Endothelial cell of umbilical vein (primary cell): ENCODE results near the gene GOLPH3L. TPM values are rescaled to one million over a fixed set of nuclear protein-coding genes. Genes with fewer than 3 reads are reported as not detected.

Source experiments
- BruUV-seq: library from RNA; stranded (reverse); fragments of 400-500 nt; replicated peaks from 2 replicates; lab custom pipeline; 2021; lab: Mats Ljungman, UMichigan
- CTCF ChIA-PET: fragments of 300-600, 350-600 bp; sonication (Branson Sonifier 250); formaldehyde crosslinking; loops from one replicate; lab custom pipeline; 2021; ENCODE audit warnings: antibody characterized with exemption, inconsistent platforms; lab: Charles Lee
- POLR2A ChIA-PET: fragments of 300-600, 350-600 bp; sonication (Branson Sonifier 250); formaldehyde crosslinking; loops from one replicate; lab custom pipeline; 2021; ENCODE audit warnings: antibody characterized with exemption, inconsistent platforms; lab: Charles Lee
- DNase-seq: peaks from one replicate; pipeline ENCODE4 v3.0.0-alpha.2; 2011; ENCODE audit warnings: low read depth, low spot score
- FAIRE-seq: peaks from 2 replicates; lab custom pipeline; 2011; peaks lifted over from hg19 to GRCh38; lab: Jason Lieb, UNC
- H2AFZ ChIP-seq: 2 replicates; pipeline ENCODE4 v1.6.0; 2012; ENCODE audit warnings: low read depth, low read length, control low read depth, inconsistent platforms
- H3K27ac ChIP-seq: 2 replicates; pipeline ENCODE4 v1.5.1; 2011; ENCODE audit warnings: low read depth, mild to moderate bottlenecking, control low read depth, low read length, moderate library complexity; ENCODE audit not compliant: insufficient read depth
- H3K27me3 ChIP-seq, 2 experiments: 2 replicates each; pipeline versions ENCODE4 v1.6.0 to v1.6.1; 2011; ENCODE audit warnings: low read length in 2 of 2, mixed read lengths in 1 of 2; ENCODE audit not compliant: control insufficient read depth in 2 of 2, insufficient read depth in 2 of 2
- H3K36me3 ChIP-seq, 2 experiments: 2 replicates in 1 of 2; 3 replicates in 1 of 2; pipeline ENCODE4 v1.5.1; 2011; ENCODE audit warnings: low read length in 2 of 2, mild to moderate bottlenecking in 1 of 2, moderate library complexity in 1 of 2; ENCODE audit not compliant: control insufficient read depth in 2 of 2, insufficient read depth in 2 of 2; ENCODE audit errors: extremely low read depth in 1 of 2
- H3K4me1 ChIP-seq: 3 replicates; pipeline ENCODE4 v1.5.1; 2011; ENCODE audit warnings: mild to moderate bottlenecking, low read length; ENCODE audit not compliant: control insufficient read depth, insufficient read depth; ENCODE audit errors: extremely low read depth
- H3K4me2 ChIP-seq: 2 replicates; pipeline ENCODE4 v1.6.1; 2011; ENCODE audit warnings: low read length, control low read depth, mixed read lengths; ENCODE audit not compliant: insufficient read depth
- H3K4me3 ChIP-seq, 3 experiments: fragments of 200-600 bp in 1 of 3; sonication (generic), shearing (Covaris generic) in 1 of 3; replicated peaks in 1 of 3; 2 replicates each; pipeline ENCODE4 v1.5.1; 2011 to 2016; ENCODE audit warnings: control low read depth in 3 of 3, low read length in 3 of 3, mild to moderate bottlenecking in 2 of 3, inconsistent platforms in 1 of 3, low read depth in 1 of 3, moderate library complexity in 1 of 3; ENCODE audit not compliant: insufficient read depth in 1 of 3
- H3K79me2 ChIP-seq: 2 replicates; pipeline ENCODE4 v1.6.0; 2012; ENCODE audit warnings: low read length, inconsistent platforms; ENCODE audit not compliant: control insufficient read depth, insufficient read depth
- H3K9ac ChIP-seq: replicated peaks from 2 replicates; pipeline ENCODE3; 2011; ENCODE audit warnings: low read length, control low read depth; ENCODE audit not compliant: insufficient read depth; ENCODE audit errors: extremely low read depth
- H3K9me1 ChIP-seq: replicated peaks from 3 replicates; pipeline ENCODE4 v1.6.0; 2011; ENCODE audit warnings: mild to moderate bottlenecking, low read length; ENCODE audit not compliant: control insufficient read depth, insufficient read depth; ENCODE audit errors: extremely low read depth
- H3K9me3 ChIP-seq: replicated peaks from 2 replicates; pipeline ENCODE4 v1.5.1; 2012; ENCODE audit warnings: low read length, inconsistent platforms; ENCODE audit not compliant: control insufficient read depth, insufficient read depth
- H4K20me1 ChIP-seq: replicated peaks from 2 replicates; pipeline ENCODE3; 2011; ENCODE audit warnings: mild to moderate bottlenecking, low read length; ENCODE audit not compliant: control insufficient read depth, insufficient read depth; ENCODE audit errors: extremely low read depth
- CTCF ChIP-seq, 2 donors: IDR thresholded peaks; 1 replicate in 1 of 2; 2 replicates in 1 of 2; pipeline ENCODE4 v1.5.1; 2011; ENCODE audit warnings: low read length in 2 of 2, mild to moderate bottlenecking in 2 of 2, moderate library complexity in 2 of 2, control low read depth in 1 of 2, inconsistent platforms in 1 of 2, low read depth in 1 of 2; ENCODE audit not compliant: insufficient read depth in 1 of 2; ENCODE audit errors: extremely low read depth in 1 of 2
- EZH2 ChIP-seq: IDR thresholded peaks from 2 replicates; pipeline ENCODE4 v1.6.1; 2012; ENCODE audit warnings: borderline replicate concordance, low read depth, mild to moderate bottlenecking, moderate library complexity, low read length, inconsistent platforms; ENCODE audit not compliant: severe bottlenecking
- FOS ChIP-seq: IDR thresholded peaks from 2 replicates; pipeline ENCODE4 v1.6.1; 2011; ENCODE audit warnings: mild to moderate bottlenecking, low read length, moderate library complexity, borderline replicate concordance; ENCODE audit not compliant: insufficient read depth
- GATA2 ChIP-seq: IDR thresholded peaks from 2 replicates; pipeline ENCODE4 v1.7.0; 2011; ENCODE audit warnings: low read depth, mild to moderate bottlenecking, moderate library complexity, mixed read lengths, low read length; ENCODE audit not compliant: insufficient read length, insufficient read depth
- JUN ChIP-seq: IDR thresholded peaks from 2 replicates; pipeline ENCODE4 v1.6.1; 2011; ENCODE audit warnings: borderline replicate concordance, low read depth; ENCODE audit not compliant: insufficient read length, insufficient read depth
- MAX ChIP-seq: IDR thresholded peaks from 2 replicates; pipeline ENCODE4 v1.6.1; 2011; ENCODE audit not compliant: insufficient read depth, insufficient read length
- MYC ChIP-seq: IDR thresholded peaks from one replicate; pipeline ENCODE4 v1.6.1; 2011; ENCODE audit warnings: mild to moderate bottlenecking, low read depth, low read length
- POLR2A ChIP-seq: IDR thresholded peaks from 2 replicates; pipeline ENCODE4 v1.6.1; 2012; ENCODE audit warnings: low read depth, mild to moderate bottlenecking, control low read depth, low read length
- POLR2AphosphoS5 ChIP-seq: IDR thresholded peaks from 2 replicates; pipeline ENCODE4 v1.6.1; 2012; ENCODE audit warnings: low read depth, mild to moderate bottlenecking, control low read depth, low read length, moderate library complexity; ENCODE audit not compliant: insufficient read depth
- dilution Hi-C: fragments of 300-500 bp; cut with MboI; formaldehyde crosslinking; loops from one replicate; pipeline ENCODE4 v1.15.0; 2019; ENCODE audit warnings: low sequenced_read_pairs; ENCODE audit not compliant: extremely low pct_ligation_motif_present
- intact Hi-C: fragments of 100-400 bp; cut with micrococcal nuclease; formaldehyde crosslinking; loops from one replicate; pipeline ENCODE4 v1.10.0; 2022
- polyA plus RNA-seq, 4 experiments: library from polyadenylated mRNA; depleted of rRNA in 3 of 4; stranded (reverse) in 3 of 4; unstranded in 1 of 4; fragments of >200 nt; gene quantifications; 2 replicates each; pipeline versions ENCODE4 v1.2.1 to v1.2.3, GENCODE V29; 2011 to 2012; ENCODE audit warnings: missing spikeins in 1 of 4
- total RNA-seq: library from RNA; stranded (reverse); gene quantifications from 2 replicates; pipeline ENCODE4 v1.2.3, GENCODE V29; 2021

The GOLPH3L gene
- total and polyA plus RNA-seq, 2 donors (not counting 3 experiments of a cell fraction or from before 2014, with no cell fraction given): 15.7 to 34.9 TPM

GRCh38 chr1:150696162-150696561 is 792 bp downstream of the GOLPH3L start:
- Histone ChIP-seq H3K27me3 (no peaks in the 10 kb centered on the region), H3K27ac (peak overlapping the region; percentile 32), H3K4me3 (peak overlapping the region; percentile 58 to 96 (median 87)), H3K4me1 (peaks cover 33% of the 10 kb centered on the region), H3K79me2 (peaks cover 10% of the 10 kb centered on the region), H3K9me1 (no peaks in the 10 kb centered on the region), H4K20me1 (no peaks in the 10 kb centered on the region), H3K9ac (peak overlapping the region; percentile 82), H3K36me3 (peaks cover 0 to 7% of the 10 kb centered on the region in 2 experiments), H2AFZ (no peak overlapping the region), H3K9me3 (no peaks in the 10 kb centered on the region), H3K4me2 (peak overlapping the region; percentile 96)
- FAIRE-seq (no peak), DNase-seq (peak; percentile 32)
- ChIA-PET POLR2A (interaction anchor here (0.9 kb wide), 1 partner anchor 67 kb away, joined by 3 read pairs; the partner anchor contains the start of gene ENSA), CTCF (interaction anchor here (0.7 to 2.6 kb wide), 5 partner anchors 25 to 135 kb away, joined by 3 to 14 read pairs (median 5); partner anchors contain the start of gene CTSK)
- no peak for TF ChIP-seq MYC
- no peak for TF ChIP-seq CTCF (IDR thresholded peaks at IDR 0.05; ENCODE audit: extremely low read depth in 1 of 2, insufficient read depth in 1 of 2, low read depth in 1 of 2, low read length in 2 of 2)
- TF ChIP-seq FOS: no peak
- no peak for TF ChIP-seq GATA2
- no peak for TF ChIP-seq POLR2A
- no peak for TF ChIP-seq EZH2
- TF ChIP-seq JUN: no peak
- no peak for TF ChIP-seq POLR2AphosphoS5
- no peak for TF ChIP-seq MAX
- intact Hi-C loops: loop anchor here (2.0 kb wide), 1 partner anchor 69 kb away; the partner anchor contains the start of gene CTSS
- dilution Hi-C loops: no loop called here
- BruUV-seq: TSS peak; percentile 68
